Kidney tubule cell (primary cell): ENCODE measurements around the gene CEND1.

Source experiments
- DNase-seq: peaks from one replicate; pipeline ENCODE4 v3.0.0-alpha.2; 2018; ENCODE audit warnings: low spot score

Gene CEND1

DNA sequence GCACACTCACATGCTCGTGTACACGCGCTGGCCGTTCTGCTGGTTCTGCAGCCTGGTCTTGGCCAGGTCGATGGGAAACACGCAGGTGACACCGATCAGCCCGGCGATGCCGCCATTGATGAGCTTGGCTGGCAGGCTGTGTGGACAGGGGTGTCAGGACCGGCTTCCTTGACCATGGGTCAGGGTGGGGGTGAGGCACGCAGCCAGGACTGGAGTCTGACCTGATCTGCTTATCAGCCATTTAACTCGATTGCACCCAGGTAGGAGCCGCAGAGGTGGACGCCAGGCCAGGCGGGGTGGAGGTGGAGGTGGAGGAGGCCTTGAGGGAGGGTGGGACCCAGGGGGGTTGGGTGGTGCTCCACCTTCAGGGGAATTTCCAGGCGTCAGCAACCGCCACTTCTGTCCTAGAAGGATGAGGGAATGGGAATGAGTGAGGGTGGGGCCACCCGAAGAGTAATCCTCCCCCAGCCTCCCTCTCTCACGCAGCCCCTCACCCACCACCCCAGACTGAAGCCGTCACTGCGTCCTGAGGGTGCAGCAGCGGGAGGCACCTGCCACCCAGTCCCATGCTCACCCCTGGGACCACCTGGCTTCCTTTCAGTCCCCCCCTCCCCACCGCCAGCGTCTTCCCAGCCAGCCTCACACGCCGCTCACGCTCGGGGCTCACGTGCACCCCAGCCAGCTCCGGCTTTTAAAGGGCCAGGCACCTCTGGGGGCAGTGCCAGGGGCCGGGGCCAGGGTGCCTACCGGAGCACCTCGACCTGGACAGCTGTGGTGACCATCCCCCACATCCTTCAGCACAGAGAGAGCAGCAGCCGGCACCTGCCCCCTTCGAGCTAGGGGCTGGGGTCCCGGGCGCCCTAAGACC is 5.1 kb upstream of the CEND1 start:
- DNase-seq: peak; percentile 61

DNA sequence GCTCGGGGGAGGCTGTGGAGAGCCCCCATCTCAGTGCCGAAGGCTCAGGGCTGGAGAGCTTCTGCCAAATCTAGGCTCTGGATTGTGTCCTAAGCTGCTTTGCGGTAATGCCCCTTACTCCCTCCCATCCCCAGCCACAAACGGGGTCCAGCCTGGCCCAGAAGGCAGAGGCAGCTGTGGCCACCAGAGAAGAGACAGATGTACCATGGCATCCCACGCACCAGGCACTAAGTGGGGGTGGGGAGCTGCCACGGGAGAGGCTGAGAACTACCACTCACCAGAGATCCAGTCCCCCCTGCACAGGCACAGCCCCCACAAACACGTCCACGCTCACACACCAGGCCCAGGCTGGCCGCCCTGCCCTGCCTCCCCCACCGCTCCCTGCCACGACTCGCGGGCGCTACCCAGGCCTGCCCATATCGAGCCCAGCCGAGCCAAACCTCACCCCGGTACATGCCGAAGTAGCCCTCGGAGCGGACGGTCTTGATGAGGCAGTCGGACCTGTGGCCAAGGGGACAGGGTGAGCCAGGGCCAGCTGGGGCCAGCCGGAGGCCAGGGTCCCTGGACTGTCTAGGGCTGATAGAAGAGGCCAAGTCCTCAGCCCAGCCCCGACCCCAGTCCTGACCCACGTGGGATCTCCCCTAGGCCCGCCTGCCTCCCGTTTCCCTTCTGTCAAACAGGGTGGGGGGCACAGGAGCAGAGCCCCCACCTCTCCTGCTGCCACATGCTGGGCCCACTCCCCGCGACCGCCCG is 4.3 kb upstream of the CEND1 start:
- no peak for DNase-seq

DNA sequence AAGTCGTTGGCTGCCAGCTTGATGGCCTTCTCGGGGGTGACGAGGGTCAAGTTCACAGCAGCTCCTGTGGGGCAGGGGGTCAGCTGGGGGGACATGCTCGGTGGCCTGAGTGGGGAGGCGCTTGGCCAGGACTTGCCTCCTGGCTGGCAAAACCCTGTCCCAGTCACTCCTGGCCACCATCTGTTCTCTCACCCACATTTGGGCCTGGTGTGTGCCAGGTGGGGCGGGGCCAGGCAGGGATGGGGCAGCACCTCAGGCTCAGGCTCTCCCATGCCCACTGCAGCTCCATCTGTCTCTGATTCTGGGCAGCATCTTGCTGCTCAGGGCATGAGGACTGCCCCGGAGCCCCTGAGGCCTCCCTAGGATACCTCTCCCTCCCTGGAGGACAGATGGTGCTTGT is 3.7 kb upstream of the CEND1 start:
- no peak for DNase-seq

DNA sequence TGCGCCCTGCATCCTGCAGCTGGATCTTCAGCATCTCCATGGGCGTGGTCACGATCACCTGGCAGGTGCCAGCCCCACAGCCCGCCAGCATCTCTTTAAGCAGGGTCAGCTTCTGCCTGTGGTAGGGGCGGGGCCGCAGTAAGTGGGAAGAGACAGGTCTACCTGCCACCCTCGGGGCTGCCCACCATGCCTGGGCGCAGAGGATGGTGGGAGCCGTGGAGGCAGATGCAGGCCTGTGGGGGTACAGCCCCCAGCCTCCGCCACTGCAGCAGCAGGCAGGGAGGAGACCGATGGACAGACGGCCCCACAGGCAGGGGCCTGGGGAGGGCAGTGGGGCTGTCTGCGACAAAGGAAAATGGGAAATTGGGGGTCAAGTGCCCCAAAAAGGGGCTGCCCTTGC is 3.0 kb upstream of the CEND1 start:
- DNase-seq: no peak

DNA sequence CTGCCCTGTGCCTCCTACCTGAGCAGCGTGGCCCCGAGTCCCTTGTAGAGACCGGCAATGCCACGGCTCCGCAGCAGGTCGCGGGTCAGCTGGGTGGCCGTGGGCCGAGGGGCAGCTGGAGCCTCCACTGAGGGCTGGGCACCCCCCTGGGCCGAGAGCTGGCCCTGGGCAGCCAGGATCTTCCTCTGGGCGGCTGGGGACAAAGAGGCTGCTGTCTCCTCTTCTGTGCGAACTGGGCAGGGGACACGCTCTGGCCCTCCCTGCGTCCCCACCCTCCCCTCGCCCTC is 2.6 kb upstream of the CEND1 start:
- no peak for DNase-seq

DNA sequence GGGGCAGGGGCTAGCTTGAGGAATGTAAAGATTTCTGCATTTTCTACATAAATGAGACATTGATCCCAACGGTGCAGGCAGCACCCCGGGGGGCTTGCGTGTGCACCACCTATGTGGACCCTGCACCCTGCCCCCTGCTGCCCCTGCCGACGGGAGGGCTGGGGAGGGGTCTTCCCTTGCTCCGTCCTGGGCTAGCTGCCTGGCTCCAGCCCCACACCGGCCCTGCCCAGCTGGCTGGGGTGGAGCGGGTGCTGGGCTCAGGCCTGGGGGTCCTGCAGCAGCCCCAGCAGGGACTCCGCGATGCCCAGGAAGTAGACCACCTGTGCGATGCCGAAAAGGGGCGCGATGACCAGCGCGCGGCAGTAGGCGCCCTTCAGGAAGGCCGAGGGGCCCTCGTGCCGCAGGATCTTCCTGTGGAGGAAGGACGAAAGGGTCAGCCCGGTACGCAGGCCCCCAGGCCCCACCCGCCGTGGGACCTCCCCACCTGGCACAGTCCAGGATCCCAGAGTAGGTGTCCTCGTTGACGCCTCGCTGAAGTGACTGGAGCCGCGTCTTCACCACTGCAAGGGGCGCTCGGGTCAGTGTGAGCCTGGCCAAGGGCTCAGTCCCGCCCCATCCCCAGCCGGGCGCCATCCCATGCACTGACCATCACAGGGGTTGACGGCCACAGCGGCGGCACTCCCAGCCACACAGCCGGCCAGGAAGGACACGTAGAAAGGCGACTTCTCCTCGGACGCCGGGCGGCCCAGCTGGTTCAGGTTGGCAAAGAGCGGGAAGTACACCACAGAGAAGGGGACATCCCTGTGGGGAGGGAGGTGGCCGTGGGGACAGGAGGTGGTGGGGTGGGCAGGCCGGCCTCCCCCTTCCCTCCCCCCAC is 2.0 kb upstream of the CEND1 start:
- no peak for DNase-seq

DNA sequence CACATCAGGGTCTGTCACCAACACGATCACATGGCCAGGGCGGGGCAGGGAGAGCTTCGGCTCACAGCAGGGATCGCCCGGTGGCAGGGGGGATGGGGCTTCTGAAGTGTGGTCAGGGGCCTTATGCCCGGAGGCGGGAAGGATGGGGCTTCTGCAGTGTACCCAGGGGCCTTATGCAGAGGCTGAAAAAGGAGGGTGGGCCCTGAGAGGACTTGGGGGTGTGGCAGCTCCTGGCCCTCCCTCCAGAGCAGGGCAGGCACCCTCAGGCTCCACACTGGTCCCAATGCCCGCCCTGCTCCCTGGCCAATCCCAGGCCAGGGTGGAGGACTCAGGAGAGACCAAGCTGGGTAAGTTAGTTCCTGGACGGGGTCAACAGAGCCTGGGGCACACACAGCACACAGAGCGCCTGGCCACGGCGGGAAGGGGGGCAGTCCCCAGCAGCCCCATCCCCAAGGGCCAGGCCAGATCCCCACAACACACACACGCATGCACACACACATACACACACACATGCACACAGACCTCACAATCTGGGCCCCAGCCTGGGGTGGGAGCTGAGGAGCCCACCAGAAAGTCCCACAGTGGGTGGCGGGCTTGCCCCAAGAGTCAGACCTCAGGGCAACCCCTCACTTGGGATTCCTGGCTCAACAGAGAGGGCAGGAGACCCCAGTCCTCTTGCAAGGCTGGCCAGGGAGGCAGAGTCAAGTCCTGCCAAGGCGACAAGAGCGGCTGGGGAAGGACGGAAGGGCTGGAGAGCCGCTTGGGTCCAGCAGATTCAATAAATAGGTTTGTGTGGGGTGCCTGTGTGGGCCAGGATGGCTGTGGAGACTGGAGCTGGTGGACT is 1.1 kb upstream of the CEND1 start:
- DNase-seq: no peak

DNA sequence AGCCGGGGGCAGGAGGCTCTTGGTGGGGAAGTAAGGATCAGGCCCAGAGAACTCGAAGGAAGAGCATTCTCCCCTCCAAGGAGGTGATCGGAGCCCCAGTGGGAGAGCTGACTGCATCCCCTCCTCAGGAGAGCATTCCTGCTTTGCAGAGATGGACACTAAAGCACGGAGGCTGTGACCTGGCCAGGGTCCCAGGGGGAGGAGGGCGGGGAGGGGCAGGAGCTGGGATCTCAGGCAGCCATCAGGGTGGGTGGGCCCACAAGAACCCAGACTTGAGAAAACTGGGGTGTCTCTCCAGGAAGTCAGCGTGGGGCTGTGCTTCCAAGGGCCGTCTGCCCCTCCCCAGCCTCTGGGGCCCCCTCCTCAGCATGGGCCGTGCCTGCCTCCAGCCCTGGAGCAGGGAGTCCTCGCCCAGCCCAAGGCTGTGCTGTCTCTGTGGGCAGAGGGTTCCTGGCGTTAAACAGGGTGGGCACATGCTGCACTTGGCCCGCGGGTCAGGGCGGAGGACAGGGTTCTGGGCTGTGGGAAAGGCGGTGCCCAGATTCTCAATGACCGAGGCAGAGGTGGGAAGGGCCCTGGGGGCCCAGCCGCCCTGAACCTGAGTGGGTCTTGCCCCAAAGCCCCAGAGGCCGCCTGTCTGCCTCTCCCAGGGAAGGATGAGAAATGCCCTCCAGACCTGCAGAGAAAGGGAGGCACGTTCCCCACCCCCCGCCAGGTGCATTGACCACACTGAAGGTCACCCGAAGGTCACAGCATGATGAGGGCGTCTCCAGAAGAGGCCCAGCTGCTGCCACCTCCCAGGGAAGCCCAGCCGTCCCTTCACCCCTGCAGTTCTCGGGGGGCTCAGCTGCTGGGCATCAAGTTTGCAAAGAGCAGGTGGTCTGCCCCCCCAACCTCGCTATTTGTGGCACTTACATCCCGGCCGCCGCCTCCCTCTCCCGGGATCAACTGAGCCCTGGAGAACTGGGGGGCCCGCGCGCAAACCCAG is 643 bp downstream of the CEND1 start:
- no peak for DNase-seq

DNA sequence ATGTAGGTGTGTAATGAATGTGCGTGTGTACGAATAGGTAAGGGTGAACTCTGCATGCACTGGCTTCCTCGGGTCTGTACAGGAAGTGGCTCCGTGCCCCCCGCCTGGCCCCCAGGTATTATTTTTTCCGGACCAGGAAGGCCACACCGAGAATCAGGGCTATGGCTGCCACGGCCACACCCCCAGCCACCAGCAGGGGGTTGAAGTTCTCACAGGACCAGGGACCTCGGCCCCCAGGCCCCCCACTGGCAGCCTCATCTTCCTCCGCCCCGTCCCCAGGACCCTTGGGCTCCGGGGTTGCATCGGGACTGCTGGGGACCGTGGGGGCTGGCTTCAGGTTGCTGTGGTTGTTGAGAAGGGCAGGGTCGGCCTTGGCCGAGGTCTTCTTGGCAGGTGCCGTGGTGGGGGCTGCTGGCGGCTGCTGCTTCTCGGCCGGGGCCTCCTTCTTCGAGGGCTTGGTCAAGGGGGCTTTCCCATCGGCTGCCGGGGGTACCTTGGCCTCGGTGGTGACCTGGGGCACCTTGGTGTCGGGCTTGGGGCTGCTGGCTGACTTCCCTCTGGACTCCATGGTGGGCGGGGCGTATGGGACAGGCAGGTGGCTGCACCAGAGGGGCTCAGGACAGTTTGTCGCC is 1.8 kb downstream of the CEND1 start:
- no peak for DNase-seq

DNA sequence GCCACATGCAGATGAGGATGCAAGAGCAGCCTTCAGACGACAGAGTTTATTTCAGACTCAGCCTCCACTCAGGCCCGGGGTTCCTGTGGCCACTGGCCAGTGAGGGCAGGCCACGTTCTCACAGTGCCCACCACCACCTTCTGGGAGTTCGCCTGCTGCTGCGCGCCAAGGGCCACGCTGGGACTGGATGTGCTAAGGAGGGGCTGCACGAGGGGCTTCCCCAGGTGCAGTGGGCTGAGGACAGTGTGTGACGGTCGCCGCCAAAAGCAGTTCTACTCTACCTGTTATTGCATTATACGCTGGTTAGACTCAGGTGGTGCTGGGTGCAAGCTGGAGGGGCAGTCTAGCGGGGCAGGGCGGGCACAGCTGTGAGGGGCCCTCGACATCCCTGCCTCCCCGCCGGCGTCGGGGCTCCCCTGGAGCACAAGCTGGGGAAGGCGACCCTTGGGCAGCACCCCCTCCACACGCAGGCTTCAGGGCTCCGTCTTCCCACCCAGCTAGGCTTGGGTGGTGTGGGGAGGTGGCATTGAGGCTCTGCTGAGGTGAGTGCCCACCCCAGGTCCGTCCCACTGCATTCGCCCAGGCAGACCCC is 2.7 kb downstream of the CEND1 start:
- DNase-seq: no peak

DNA sequence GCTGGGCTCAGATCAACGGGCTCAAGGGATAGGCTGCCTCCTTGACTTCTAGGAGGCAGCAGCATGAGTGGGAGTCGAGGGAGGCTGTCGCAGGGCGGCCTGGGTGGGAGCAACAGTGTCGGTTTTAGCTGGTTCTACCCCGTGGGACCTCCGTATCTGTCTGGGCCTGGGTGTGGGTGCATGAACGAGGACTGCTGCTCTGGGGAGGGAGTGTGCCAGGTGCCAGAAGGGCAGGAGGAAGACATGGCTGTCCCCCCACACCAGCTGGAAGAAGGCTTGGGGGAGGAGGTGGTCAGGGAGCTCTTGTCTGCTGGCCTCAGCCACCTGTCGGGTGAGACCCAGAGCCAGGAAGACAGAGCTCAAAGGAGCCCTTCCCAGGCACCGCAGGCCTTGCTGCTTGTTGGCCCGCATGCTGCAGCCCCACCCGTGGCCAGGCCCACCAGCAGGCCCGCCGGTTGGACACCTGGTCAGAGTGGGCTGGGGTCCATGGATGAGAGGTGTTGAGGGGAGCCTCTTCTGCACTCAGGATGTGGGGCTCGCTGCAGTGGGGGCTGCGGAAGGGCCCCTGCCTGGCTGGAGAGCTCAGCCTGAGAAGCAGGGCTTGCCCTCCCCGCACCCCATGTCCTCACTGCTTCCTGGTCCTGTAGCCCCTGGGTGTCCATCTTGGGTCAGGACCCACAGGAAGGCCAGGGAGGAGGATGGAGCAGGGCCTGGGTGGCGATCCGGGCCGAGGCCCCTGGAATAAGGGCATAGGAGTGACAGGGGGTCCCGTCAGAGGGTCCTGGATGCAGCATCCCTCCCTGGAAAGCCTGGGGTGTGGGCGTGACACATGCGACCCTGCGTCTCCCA is 3.4 kb downstream of the CEND1 start:
- no peak for DNase-seq

DNA sequence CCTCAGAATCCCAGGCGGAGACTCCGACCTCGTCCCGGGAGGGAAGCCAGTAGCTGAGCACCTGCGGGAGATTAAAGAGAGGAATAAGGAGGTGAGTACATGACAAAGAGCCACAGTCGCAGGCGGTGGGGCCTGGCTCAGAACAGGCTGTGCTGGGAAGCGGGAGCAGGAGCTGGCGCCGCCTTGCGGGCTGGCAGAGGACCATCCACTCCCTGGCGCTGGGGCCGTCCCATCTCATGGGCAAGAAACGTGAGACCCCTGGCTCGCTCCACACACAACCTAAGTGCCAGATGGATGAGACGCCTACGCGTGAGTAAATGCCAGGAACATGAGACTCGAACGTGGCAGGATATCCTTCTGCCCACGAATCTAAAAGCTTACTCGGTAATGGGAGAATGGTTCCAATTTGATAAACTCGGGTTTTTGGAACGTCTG is 6.3 kb downstream of the CEND1 start:
- no peak for DNase-seq

DNA sequence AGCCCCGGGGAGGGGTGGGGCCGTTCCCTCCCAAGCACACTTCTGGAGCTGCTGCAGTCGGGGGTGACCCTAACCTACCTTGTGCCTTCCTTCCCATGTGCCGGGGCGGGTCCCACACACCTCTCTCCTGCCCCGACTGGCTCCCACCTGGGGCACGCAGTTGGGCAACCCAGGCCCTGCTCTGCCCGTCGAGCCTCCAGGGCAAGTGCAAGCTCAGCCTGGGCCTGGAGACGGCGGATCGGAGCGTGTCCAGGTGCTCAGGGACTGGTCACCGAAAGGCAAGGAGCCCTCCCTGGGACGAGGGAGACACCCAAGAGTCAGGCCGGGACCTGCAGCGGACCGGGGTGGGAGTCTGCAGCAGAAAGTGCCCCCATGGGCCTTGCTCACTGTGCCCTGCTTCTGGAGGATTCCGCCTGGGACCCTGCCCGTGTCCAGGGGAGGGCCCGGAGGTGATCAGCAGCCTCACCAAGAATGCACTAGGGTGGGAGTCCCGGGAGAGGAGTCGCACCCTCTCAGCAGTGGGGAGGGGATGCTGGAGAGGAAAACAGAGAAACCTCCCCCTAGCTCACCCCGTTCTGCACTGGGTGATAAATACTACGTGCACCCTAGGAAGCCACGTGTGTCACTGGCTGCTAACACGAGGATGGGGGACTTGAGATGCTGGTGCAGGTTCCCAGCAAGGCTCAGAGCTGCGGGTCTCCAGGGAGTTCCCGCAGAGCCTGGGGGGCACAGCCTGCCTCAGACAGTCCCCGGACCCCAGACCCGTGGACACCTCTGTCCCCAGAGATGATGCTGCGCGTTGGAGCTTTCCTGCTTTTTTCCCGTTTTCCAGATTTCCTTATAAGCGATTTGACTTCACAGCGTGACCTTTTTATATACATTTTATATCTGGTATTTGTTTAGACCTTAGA is 7.4 kb downstream of the CEND1 start:
- DNase-seq: no peak

DNA sequence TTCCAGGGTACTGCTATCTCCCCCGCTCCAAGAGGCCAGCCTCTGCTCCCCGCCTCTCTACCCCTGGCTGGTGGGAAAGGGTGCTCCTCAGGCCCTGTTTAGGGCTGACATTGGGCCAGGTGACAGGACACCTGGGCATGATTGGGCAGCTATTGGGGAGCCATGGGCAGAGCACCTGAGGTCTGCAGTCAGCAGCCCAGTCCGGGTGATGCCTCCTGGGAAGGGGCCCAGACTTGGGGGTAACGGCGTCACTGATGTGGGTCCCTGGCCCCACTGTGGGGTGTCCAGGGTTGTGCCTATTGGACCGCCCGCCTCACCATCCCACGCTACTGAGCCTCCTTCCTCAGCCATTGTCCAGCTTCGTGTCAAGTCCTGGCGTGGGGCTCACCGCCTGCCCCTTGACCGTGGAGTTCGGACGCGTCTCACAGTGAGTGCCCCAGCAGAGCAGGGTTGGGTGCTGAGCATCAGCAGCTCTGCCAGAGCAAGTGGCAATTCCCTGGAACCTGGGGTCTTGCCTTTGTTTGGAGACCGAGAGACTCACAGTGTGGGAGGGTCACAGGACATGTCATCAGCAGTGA is 9.8 kb downstream of the CEND1 start:
- DNase-seq: no peak

DNA sequence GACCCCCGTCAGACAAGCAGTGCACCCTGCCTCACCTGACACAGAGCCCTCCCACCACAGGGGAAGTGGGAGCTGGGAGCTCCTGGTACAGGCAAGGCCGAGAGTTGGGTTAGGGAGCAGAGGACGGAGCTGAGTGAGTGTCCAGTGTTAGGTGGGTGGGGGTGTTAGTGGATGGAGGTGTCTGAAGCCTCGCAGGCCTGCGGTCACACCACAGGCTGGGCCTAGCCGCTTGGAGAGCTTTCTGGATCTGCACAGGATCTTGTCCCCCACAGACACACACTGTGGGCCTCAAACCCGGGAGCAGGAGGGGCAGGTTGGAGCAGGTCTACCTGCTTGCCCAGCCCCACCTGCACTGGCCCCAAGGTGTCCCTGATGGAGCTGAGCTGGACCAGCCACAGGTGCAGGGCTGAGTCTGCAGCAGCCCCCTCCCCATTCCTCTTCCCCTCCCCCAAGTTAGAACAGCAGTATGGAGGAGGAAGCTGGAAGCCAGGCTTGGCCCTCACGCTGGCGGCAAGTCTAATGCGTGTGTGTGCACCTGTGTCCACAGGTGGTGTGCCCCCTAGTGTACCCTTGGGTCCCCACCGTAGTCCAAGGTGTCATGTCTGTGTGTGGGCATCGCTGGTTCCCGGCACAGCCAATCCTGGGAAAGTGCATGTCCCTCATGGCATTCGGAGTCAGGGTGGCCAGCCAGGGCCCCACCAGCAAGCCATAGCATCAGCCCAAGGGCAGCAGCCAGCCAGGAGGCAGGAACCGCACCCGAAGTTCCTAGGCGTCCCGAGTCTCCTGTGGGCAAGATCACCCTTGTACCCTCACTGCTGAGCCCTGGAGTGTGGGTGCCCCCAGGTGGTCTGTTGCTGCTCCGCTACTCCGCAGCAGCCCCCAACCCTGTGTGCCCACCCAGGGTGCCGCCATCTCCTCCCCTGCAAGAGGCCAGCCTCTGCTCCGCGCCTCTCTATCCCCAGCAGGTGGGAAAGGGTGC is 10.6 kb downstream of the CEND1 start:
- no peak for DNase-seq
